ENCODE measurements around the gene KANSL1L. TPM values are rescaled to one million over a fixed set of nuclear protein-coding genes. Genes with fewer than 3 reads are reported as not detected.
A peak's percentile ranks its signal among the peaks of the same experiment; 100 is the strongest.

Gene KANSL1L
- total and polyA plus RNA-seq, 2 experiments from 2014 or later: 4.2 to 38.6 TPM

- H2AFZ ChIP-seq: no peak overlapping the region
- no peaks in the 10 kb centered on the region for H3K9me2 ChIP-seq (replicated peaks; ENCODE audit: insufficient read depth)
- H3K27ac ChIP-seq: no peak overlapping the region
- TF ChIP-seq EZH2 (IDR thresholded peaks at IDR 0.05; ENCODE audit: borderline replicate concordance) (no peak), CTCF (IDR thresholded peaks at IDR 0.05; ENCODE audit: poor library complexity) (peak; percentile 53)
- H3K4me2 ChIP-seq: peak overlapping the region; percentile 45
- H4K20me1 ChIP-seq (ENCODE audit: insufficient read depth, poor library complexity, severe bottlenecking): no peaks in the 10 kb centered on the region
- no peaks in the 10 kb centered on the region for H3K4me1 ChIP-seq (ENCODE audit: insufficient read depth)
- 51% methylated on average over 2 of the region's 2 CpGs for WGBS (ENCODE audit: low lambda C conversion rate, missing lambda C conversion rate)
- no peaks in the 10 kb centered on the region for H3K36me3 ChIP-seq (replicated peaks; ENCODE audit: insufficient read depth, low read depth)
- H3K27me3 ChIP-seq: no peaks in the 10 kb centered on the region
- peak; percentile 29 for DNase-seq (ENCODE audit: low spot score)
- H3K9me3 ChIP-seq (ENCODE audit: low read depth): no peaks in the 10 kb centered on the region
- H3K79me2 ChIP-seq: no peaks in the 10 kb centered on the region
- H3K4me3 ChIP-seq: no peak overlapping the region
Measured at GRCh38 chr2:210072922-210073509, 98.2 kb downstream of the KANSL1L start.

DNA sequence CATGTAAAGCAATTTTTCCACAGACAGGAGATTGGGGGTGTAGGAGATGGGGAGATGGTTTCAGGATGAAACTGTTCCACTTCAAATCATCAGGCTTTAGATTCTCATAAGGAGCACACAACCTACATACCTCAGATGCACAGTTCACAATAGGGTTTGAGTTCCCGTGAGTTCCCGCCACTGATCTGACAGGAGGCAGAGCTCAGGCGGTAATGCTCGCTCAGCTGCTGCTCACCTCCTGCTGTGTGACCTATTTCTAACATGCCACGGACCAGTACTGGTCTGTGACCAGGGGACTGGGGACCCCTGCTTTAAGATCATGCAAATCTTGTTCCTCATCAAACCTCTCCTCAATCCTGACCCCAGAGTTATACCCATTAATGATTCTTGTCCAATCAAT lies 98.7 kb downstream of the KANSL1L start:
- Histone ChIP-seq H3K36me3 (replicated peaks; ENCODE audit: insufficient read depth, low read depth) (no peaks in the 10 kb centered on the region), H3K4me3 (no peak overlapping the region), H3K9me2 (replicated peaks; ENCODE audit: insufficient read depth) (no peaks in the 10 kb centered on the region), H3K4me1 (ENCODE audit: insufficient read depth) (no peaks in the 10 kb centered on the region), H2AFZ (no peak overlapping the region), H3K27me3 (no peaks in the 10 kb centered on the region), H3K27ac (no peak overlapping the region), H3K4me2 (no peak overlapping the region), H4K20me1 (ENCODE audit: insufficient read depth, poor library complexity, severe bottlenecking) (no peaks in the 10 kb centered on the region), H3K79me2 (no peaks in the 10 kb centered on the region), H3K9me3 (ENCODE audit: low read depth) (no peaks in the 10 kb centered on the region)
- TF ChIP-seq CTCF (IDR thresholded peaks at IDR 0.05; ENCODE audit: poor library complexity) (no peak), EZH2phosphoT487 (IDR thresholded peaks at IDR 0.05; ENCODE audit: low read depth, severe bottlenecking, unreplicated experiment) (no peak), EZH2 (IDR thresholded peaks at IDR 0.05; ENCODE audit: borderline replicate concordance) (no peak)
- no peak for DNase-seq (ENCODE audit: low spot score)
- 81% methylated on average over 5 of the region's 5 CpGs for WGBS (ENCODE audit: low lambda C conversion rate, missing lambda C conversion rate)

- no peak for TF ChIP-seq EZH2 (IDR thresholded peaks at IDR 0.05; ENCODE audit: borderline replicate concordance)
- H3K36me3 ChIP-seq (replicated peaks; ENCODE audit: insufficient read depth, low read depth): no peaks in the 10 kb centered on the region
- H3K9me2 ChIP-seq (replicated peaks; ENCODE audit: insufficient read depth): no peaks in the 10 kb centered on the region
- H2AFZ ChIP-seq: no peak overlapping the region
- H3K79me2 ChIP-seq: no peaks in the 10 kb centered on the region
- no peak for DNase-seq (ENCODE audit: low spot score)
- no peaks in the 10 kb centered on the region for H3K9me3 ChIP-seq (ENCODE audit: low read depth)
- H3K4me2 ChIP-seq: no peak overlapping the region
- 93% methylated on average over 2 of the region's 2 CpGs for WGBS (ENCODE audit: low lambda C conversion rate, missing lambda C conversion rate)
- no peaks in the 10 kb centered on the region for H3K4me1 ChIP-seq (ENCODE audit: insufficient read depth)
- no peak overlapping the region for H3K27ac ChIP-seq
- H3K27me3 ChIP-seq: no peaks in the 10 kb centered on the region
- no peak overlapping the region for H3K4me3 ChIP-seq
- H4K20me1 ChIP-seq (ENCODE audit: insufficient read depth, poor library complexity, severe bottlenecking): no peaks in the 10 kb centered on the region
Measured at GRCh38 chr2:210063306-210063705, 107.9 kb downstream of the KANSL1L start.

- no peaks in the 10 kb centered on the region for H3K36me3 ChIP-seq (replicated peaks; ENCODE audit: insufficient read depth, low read depth)
- DNase-seq (ENCODE audit: low spot score): no peak
- H3K4me2 ChIP-seq: no peak overlapping the region
- H4K20me1 ChIP-seq (ENCODE audit: insufficient read depth, poor library complexity, severe bottlenecking): no peaks in the 10 kb centered on the region
- peaks cover 6% of the 10 kb centered on the region for H3K9me3 ChIP-seq (ENCODE audit: low read depth)
- no peak overlapping the region for H3K27ac ChIP-seq
- no peaks in the 10 kb centered on the region for H3K4me1 ChIP-seq (ENCODE audit: insufficient read depth)
- 100% methylated on average over 3 of the region's 3 CpGs for WGBS (ENCODE audit: low lambda C conversion rate, missing lambda C conversion rate)
- H3K27me3 ChIP-seq: no peaks in the 10 kb centered on the region
- TF ChIP-seq CTCF (IDR thresholded peaks at IDR 0.05; ENCODE audit: poor library complexity) (no peak), EZH2 (IDR thresholded peaks at IDR 0.05; ENCODE audit: borderline replicate concordance) (no peak), EZH2phosphoT487 (IDR thresholded peaks at IDR 0.05; ENCODE audit: low read depth, severe bottlenecking, unreplicated experiment) (no peak)
- no peak overlapping the region for H2AFZ ChIP-seq
- H3K4me3 ChIP-seq: no peak overlapping the region
- no peaks in the 10 kb centered on the region for H3K79me2 ChIP-seq
- no peaks in the 10 kb centered on the region for H3K9me2 ChIP-seq (replicated peaks; ENCODE audit: insufficient read depth)
Measured at GRCh38 chr2:210055825-210056224, 115.4 kb downstream of the KANSL1L start.
